Forelimb muscle (tissue), 1 donor: ENCODE measurements around the gene ZSCAN9. TPM values are rescaled to one million over a fixed set of nuclear protein-coding genes. Genes with fewer than 3 reads are reported as not detected.

Experiments used
- DNase-seq: peaks from one replicate; pipeline ENCODE4 v3.0.0-alpha.2; 2013; ENCODE audit warnings: low read depth
- polyA plus RNA-seq: library from polyadenylated mRNA; unstranded; fragments of 120-200 nt; gene quantifications from one replicate; pipeline ENCODE4 v1.2.1, GENCODE V29; 2013; ENCODE audit not compliant: insufficient read length

Gene ZSCAN9
- polyA plus RNA-seq, 1 donor = 28.0 TPM

GRCh38 chr6:28220257-28221133 is 4.6 kb upstream of the ZSCAN9 start:
- no peak for DNase-seq

- DNase-seq = no peak
Observed at GRCh38 chr6:28224131-28225055, 682 bp upstream of the ZSCAN9 start.

DNA sequence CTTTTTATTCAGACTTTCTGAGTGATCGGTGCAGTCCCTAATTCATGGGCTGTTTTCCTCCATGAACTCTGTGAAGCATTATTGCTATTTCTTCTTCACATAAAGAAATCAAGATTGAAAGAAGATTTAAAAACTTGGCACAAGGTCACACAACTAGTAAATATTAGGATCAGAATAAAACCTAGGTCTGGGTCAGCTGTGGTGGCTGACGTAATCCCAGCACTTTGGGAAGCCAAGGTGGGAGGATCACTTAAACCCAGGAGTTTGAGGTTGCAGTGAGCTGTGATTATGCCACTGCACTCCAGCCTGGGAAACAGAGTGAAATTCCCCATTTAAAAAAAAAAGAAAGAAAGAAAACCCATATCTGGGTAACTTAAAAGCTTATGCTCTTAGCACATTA is 1.4 kb downstream of the ZSCAN9 start:
- no peak for DNase-seq

GRCh38 chr6:28232785-28233184 is 7.7 kb downstream of the ZSCAN9 start:
- no peak for DNase-seq

DNA sequence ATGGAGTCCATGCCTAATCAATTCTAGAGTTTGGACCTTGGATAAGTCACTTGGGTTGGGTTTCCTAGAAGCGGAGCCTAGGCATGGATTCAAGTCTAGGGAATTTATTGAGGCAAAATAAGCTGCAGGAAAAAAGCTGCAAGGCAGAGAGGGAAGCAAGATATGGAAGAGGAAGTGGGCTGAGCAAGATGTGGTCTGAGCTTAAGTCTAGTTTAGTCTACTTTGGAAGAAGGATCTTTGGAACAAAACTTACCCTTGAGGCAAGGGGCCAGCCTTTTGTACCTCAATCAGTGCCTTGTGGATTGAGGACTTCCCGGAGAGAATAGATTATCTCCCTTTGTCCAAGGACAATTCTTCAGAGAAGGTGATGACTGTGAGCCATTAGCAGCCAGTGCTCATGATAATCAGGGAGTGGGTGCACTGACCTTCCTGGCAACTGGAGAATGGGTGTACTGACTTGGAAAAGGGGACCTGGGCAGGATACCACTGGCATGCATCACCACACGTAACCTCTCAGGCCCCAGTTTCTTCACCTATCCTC is 10.9 kb downstream of the ZSCAN9 start:
- no peak for DNase-seq

GRCh38 chr6:28239636-28240035 is 14.6 kb downstream of the ZSCAN9 start:
- no peak for DNase-seq

- DNase-seq = no peak
Observed at GRCh38 chr6:28240471-28240870, 15.4 kb downstream of the ZSCAN9 start.

DNA sequence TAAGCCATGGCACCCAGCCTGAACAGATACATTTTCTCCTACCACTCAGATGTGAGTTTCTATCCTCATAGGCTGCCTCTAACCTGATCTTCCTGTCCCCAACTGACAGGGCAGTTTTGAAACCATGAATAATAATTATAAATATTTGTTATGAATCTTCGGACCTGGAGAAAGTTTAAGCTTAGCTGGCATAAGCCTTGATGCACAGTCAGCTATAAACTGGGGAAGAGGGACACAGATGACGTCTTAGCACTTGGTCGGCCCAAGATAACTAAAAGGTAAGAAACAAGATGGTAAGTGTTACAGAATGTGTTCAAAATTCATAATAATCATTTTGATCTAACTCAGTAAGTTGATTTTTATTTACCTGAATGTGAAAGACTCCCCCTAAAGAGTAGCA is 18.9 kb downstream of the ZSCAN9 start:
- DNase-seq = no peak

- no peak for DNase-seq
Observed at GRCh38 chr6:28245206-28245941, 20.3 kb downstream of the ZSCAN9 start.

- DNase-seq = no peak
Observed at GRCh38 chr6:28248916-28249315, 23.8 kb downstream of the ZSCAN9 start.

DNA sequence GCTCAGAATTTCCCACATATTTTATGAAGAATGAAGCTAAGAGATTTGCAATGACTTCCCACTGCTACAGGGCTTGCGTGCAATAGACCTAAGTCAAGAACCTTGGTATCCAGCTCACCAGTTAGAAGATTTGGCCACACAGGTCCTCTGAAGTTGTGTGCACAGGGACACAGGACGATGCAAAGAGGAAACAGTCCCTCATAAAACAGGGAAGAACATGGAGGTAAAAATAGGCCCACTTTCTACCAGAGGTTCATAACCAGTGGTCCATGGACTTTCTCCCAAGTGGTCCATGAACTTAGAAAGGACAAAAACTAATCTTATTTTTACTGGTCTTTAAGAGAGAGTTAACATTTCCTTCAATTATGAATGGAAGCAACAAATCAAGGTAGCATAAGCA is 25.7 kb downstream of the ZSCAN9 start:
- no peak for DNase-seq

- no peak for DNase-seq
Observed at GRCh38 chr6:28251661-28252008, 26.6 kb downstream of the ZSCAN9 start.

DNA sequence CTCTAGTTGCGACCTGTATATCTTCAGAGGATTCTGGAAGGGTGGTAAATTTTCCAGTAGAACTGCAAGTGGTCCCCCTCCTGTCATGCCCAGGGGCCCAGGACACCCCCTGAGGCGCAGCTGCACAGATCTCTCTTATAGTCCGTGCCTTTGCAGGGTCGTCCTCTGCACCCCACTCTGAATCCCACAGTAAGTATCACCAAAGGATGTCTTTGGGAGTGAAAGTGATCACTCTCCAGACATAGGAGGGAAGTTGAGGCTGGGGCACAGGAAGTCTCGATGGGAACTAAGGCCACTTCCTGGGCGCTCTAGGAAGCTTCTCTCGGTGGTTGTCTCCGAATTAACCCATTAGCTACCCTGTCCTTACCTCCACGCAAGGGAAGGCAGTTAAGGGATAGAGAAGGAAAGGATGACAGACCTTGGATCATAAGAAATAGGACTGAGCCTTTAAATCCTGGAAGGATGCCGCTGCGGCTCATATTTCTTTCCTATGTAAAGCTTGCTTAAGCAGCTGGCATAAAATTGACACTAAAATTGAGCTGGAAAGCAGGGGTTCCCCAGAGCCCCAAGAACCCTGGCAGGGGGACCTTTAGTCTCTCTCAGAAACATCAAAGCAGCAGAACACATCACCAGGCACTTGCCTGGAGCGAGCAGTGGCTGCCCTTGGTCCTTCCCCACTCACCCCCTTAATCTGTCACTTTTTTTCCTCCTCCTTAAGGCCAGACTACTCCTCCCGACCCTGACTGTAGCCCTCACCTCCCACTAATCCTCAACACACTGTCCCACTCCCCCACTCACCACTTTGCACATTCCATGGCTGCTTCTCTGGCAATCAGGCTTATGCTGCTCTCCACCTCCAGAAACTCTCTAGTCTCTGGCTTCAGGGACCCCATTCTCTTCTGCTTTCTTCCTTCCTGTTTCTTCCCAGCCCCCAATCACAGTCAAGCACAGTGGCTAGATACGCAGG is 27.2 kb downstream of the ZSCAN9 start, which contains the start of gene ZKSCAN4:
ZKSCAN4 (minus strand) TSS at position 261 of the 967 bp plus-strand sequence. CDS start 289 bp downstream, outside the sequence.
- peak; percentile 81 for DNase-seq

DNA sequence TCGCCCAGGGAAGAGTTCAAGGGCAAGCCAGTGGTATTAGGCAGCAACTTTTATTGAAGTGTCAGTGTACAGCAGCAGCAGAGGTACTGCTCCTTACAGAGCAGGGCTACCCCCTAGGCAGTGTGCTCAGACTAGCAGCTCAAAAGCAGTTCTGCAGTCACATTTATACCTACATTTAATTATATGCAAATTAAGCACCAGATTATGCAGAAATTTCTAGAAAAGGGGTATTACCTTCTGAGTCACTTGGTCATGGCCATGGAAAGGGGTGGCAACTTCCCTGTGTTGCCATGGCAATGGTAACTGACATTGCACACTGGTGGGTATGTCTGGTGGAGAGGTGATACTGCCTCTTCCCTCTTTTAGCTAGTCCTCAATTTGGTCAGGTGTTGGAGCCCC is 29.0 kb downstream of the ZSCAN9 start:
- no peak for DNase-seq

GRCh38 chr6:28257042-28257441 is 32.0 kb downstream of the ZSCAN9 start:
- no peak for DNase-seq

DNA sequence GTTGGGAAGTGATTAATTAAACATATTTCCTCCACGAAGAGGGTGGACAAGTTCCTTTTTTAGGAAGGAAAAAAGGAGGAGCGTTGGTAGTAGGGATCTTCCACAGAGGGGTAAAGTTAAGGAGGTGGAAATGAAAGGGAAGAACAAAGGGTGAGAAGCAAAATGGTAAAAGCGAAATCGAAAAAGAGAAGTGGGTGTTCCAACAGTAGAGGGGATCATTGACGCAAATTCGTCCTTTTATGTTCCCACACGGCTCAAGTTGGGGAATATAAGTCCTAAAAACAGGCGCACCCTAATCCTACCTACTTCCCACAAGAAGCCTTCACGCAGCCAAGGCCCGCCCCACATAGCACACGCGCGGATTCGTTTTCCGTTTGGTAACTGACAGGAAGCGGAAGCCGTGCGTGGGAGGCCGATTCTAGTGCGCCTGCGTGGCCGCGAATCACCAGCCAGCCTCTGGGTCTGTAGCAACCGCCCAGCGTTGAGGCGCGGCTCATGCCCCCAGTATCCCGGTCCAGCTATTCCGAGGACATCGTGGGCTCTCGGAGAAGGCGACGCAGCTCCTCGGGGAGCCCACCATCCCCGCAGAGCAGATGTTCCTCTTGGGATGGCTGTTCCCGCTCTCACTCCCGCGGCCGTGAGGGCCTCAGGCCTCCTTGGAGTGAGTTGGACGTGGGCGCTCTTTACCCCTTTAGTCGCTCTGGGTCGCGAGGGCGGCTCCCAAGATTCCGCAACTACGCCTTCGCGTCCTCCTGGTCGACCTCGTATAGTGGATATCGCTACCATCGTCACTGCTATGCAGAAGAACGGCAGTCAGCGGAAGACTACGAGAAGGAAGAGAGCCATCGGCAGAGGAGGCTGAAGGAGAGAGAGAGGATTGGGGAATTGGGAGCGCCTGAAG is 34.1 kb downstream of the ZSCAN9 start, which contains the start of gene NKAPL:
NKAPL (plus strand) TSS at position 421 of the 901 bp plus-strand sequence; CDS start at position 496, 75 bp downstream.
- no peak for DNase-seq

- DNase-seq = no peak
Observed at GRCh38 chr6:28263922-28264321, 38.8 kb downstream of the ZSCAN9 start.

DNA sequence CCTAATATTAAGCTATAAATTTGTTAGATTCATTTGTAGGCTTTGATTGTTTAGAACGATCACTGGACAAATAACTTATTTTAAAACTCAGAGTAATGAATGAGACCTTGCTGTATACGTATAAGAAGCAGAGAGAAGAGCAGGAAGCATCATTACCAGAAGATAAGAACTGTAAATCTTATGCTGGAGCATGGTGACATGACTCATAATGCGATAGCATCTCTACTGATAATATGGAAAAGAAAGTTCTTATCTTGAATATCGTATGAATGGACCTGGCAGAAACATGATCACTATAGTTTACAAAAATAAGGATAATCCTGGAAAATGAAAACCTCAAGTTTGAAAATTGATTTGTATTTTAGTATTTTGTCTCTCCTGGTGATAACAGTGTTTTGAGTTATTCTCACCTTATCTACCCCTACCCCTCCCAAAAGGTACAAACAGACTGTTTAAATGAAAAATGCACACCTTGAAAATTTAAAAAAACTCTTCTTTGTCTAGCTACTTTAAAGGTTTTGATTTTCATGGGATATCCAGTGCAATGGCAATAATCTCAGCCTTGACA is 39.8 kb downstream of the ZSCAN9 start:
- DNase-seq = no peak

DNA sequence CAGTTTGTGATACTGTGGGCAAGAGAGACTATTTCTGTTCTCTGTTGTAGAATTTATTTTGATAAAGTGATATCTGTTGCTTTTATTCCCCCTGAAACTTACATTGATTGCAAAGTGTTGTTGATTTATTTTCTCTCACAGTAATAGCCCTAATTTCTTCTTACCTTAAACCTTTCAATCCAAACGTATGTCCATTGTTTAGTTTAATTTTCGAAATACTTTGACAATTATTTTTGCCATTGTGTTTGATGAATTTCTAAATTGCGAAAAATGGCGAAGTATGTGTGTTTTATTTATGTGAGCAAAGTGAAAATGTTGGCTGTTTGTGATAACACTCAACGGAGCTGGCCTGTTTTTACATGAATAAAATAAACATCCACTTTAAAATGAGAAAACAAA is 41.5 kb downstream of the ZSCAN9 start:
- no peak for DNase-seq
